H1 (cell line): ENCODE measurements around the gene RRH. TPM values are rescaled to one million over a fixed set of nuclear protein-coding genes. Genes with fewer than 3 reads are reported as not detected.

Experiments
- CTCF ChIA-PET: fragments of 300-600 bp; sonication (Branson Sonifier 250); formaldehyde crosslinking; loops from one replicate; lab custom pipeline; 2021; ENCODE audit not compliant: partially characterized antibody; lab: Charles Lee
- POLR2A ChIA-PET: fragments of 300-600 bp; sonication (Branson Sonifier 250); formaldehyde crosslinking; loops from one replicate; lab custom pipeline; 2021; ENCODE audit warnings: inconsistent platforms; ENCODE audit not compliant: partially characterized antibody; lab: Charles Lee
- DNase-seq, 2 experiments: peaks; one replicate each; pipeline versions ENCODE4 v3.0.0 to v3.0.0-alpha.2; 2010 to 2022; ENCODE audit warnings: low spot score in 2 of 2, low read depth in 1 of 2, mixed read lengths in 1 of 2
- FAIRE-seq: peaks from 2 replicates; lab custom pipeline; 2011; peaks lifted over from hg19 to GRCh38; lab: Jason Lieb, UNC
- H2AFZ ChIP-seq: 2 replicates; pipeline ENCODE4 v1.8.1; 2012; ENCODE audit warnings: low read length, inconsistent platforms
- H2AK5ac ChIP-seq: 2 replicates; pipeline ENCODE4 v1.6.1; 2013; ENCODE audit warnings: low read depth, low read length
- H2BK120ac ChIP-seq: replicated peaks from 2 replicates; pipeline ENCODE3; 2013; ENCODE audit warnings: low read depth, low read length, inconsistent platforms
- H2BK12ac ChIP-seq: 2 replicates; pipeline ENCODE4 v1.6.1; 2013; ENCODE audit warnings: low read depth, low read length
- H2BK15ac ChIP-seq: 2 replicates; pipeline ENCODE4 v1.6.1; 2013; ENCODE audit warnings: low read length
- H2BK20ac ChIP-seq: 2 replicates; pipeline ENCODE4 v1.6.1; 2013; ENCODE audit warnings: low read length
- H2BK5ac ChIP-seq: 2 replicates; pipeline ENCODE4 v1.6.1; 2013; ENCODE audit warnings: low read depth, low read length
- H3K14ac ChIP-seq: 2 replicates; pipeline ENCODE4 v1.6.1; 2013; ENCODE audit warnings: inconsistent platforms; ENCODE audit not compliant: insufficient read length
- H3K18ac ChIP-seq: 2 replicates; pipeline ENCODE4 v1.6.1; 2013; ENCODE audit warnings: low read length; ENCODE audit errors: extremely low read depth
- H3K23ac ChIP-seq: 2 replicates; pipeline ENCODE4 v1.6.1; 2013; ENCODE audit warnings: inconsistent platforms; ENCODE audit not compliant: insufficient read length
- H3K23me2 ChIP-seq: 2 replicates; pipeline ENCODE4 v1.6.1; 2013; ENCODE audit warnings: low read depth, low read length
- H3K27ac ChIP-seq: 2 replicates; pipeline ENCODE4 v1.6.1; 2011; ENCODE audit warnings: low read depth, low read length, inconsistent platforms
- H3K27me3 ChIP-seq, 4 experiments: replicated peaks in 1 of 4; 1 replicate in 1 of 4; 2 replicates in 3 of 4; pipeline versions ENCODE4 v1.6.1 to v1.8.1; 2011 to 2013; ENCODE audit warnings: low read length in 3 of 4, mild to moderate bottlenecking in 3 of 4, inconsistent platforms in 2 of 4, mixed read lengths in 2 of 4, moderate library complexity in 1 of 4; ENCODE audit not compliant: control insufficient read depth in 3 of 4, insufficient read depth in 3 of 4; ENCODE audit errors: extremely low read depth in 1 of 4
- H3K36me3 ChIP-seq, 4 experiments: 2 replicates each; pipeline versions ENCODE4 v1.6.1 to v1.8.1; 2011 to 2013; ENCODE audit warnings: mild to moderate bottlenecking in 4 of 4, low read length in 3 of 4, moderate library complexity in 2 of 4, control low read depth in 1 of 4, inconsistent platforms in 1 of 4; ENCODE audit not compliant: insufficient read depth in 4 of 4, control insufficient read depth in 2 of 4
- H3K4ac ChIP-seq: replicated peaks from 2 replicates; pipeline ENCODE3; 2013; ENCODE audit warnings: low read length, low read depth, mixed read lengths, inconsistent platforms; ENCODE audit not compliant: insufficient read length
- H3K4me1 ChIP-seq, 4 experiments: replicated peaks in 1 of 4; 1 replicate in 1 of 4; 2 replicates in 3 of 4; pipeline versions ENCODE4 v1.6.1 to v1.8.1; 2011 to 2013; ENCODE audit warnings: low read length in 3 of 4, inconsistent platforms in 2 of 4, mixed read lengths in 1 of 4; ENCODE audit not compliant: insufficient read depth in 4 of 4, control insufficient read depth in 3 of 4
- H3K4me2 ChIP-seq, 2 experiments: 2 replicates each; pipeline versions ENCODE4 v1.6.1 to v1.8.1; 2011 to 2013; ENCODE audit warnings: low read depth in 2 of 2, low read length in 2 of 2, control low read depth in 1 of 2, inconsistent platforms in 1 of 2, mild to moderate bottlenecking in 1 of 2; ENCODE audit not compliant: insufficient read depth in 1 of 2
- H3K4me3 ChIP-seq, 4 experiments: fragments of 200-600, 300-600 bp in 1 of 4; sonication (generic), shearing (Covaris generic), sonication (Bioruptor Twin) in 1 of 4; 2 replicates each; pipeline versions ENCODE4 v1.5.1 to v1.8.1; 2011 to 2016; ENCODE audit warnings: low read length in 4 of 4, low read depth in 3 of 4, control low read depth in 2 of 4, inconsistent platforms in 2 of 4, mild to moderate bottlenecking in 2 of 4, mixed read lengths in 1 of 4, moderate library complexity in 1 of 4; ENCODE audit not compliant: insufficient read depth in 2 of 4; ENCODE audit errors: extremely low read depth in 1 of 4
- H3K56ac ChIP-seq: replicated peaks from 2 replicates; pipeline ENCODE3; 2013; ENCODE audit warnings: low read depth, mild to moderate bottlenecking, mixed read lengths, low read length, inconsistent platforms; ENCODE audit not compliant: insufficient read length
- H3K79me1 ChIP-seq: 2 replicates; pipeline ENCODE4 v1.6.1; 2013; ENCODE audit warnings: low read depth, low read length, control low read depth
- H3K79me2 ChIP-seq, 2 experiments: 2 replicates each; pipeline versions ENCODE4 v1.6.1 to v1.8.1; 2012 to 2013; ENCODE audit warnings: low read length in 2 of 2, mild to moderate bottlenecking in 2 of 2, inconsistent platforms in 1 of 2; ENCODE audit not compliant: insufficient read depth in 2 of 2, control insufficient read depth in 1 of 2
- H3K9ac ChIP-seq, 4 experiments: replicated peaks in 1 of 4; 1 replicate in 1 of 4; 2 replicates in 3 of 4; pipeline versions ENCODE4 v1.6.1 to v1.8.1; 2011 to 2013; ENCODE audit warnings: low read depth in 3 of 4, low read length in 3 of 4, control low read depth in 2 of 4, mild to moderate bottlenecking in 2 of 4, moderate library complexity in 2 of 4, inconsistent platforms in 1 of 4; ENCODE audit errors: extremely low read depth in 1 of 4
- H3K9me3 ChIP-seq, 2 experiments: 2 replicates each; pipeline versions ENCODE4 v1.6.1 to v1.8.1; 2012 to 2013; ENCODE audit warnings: mild to moderate bottlenecking in 2 of 2, moderate library complexity in 2 of 2, control low read depth in 1 of 2, inconsistent platforms in 1 of 2, low read depth in 1 of 2, low read length in 1 of 2, mixed read lengths in 1 of 2; ENCODE audit not compliant: insufficient read depth in 2 of 2
- H4K20me1 ChIP-seq, 2 experiments: replicated peaks in 1 of 2; 2 replicates each; pipeline versions ENCODE3 to v1.8.1; 2011 to 2013; ENCODE audit warnings: inconsistent platforms in 2 of 2, low read length in 2 of 2, mild to moderate bottlenecking in 1 of 2; ENCODE audit not compliant: insufficient read depth in 2 of 2, control insufficient read depth in 1 of 2
- H4K5ac ChIP-seq: 2 replicates; pipeline ENCODE4 v1.6.1; 2013; ENCODE audit warnings: low read length, low read depth, mixed read lengths, inconsistent platforms; ENCODE audit not compliant: insufficient read length
- H4K8ac ChIP-seq: 2 replicates; pipeline ENCODE4 v1.8.0; 2013; ENCODE audit warnings: mild to moderate bottlenecking, moderate library complexity, low read length, inconsistent platforms; ENCODE audit not compliant: insufficient read depth; ENCODE audit errors: extremely low read depth
- H4K91ac ChIP-seq: replicated peaks from 2 replicates; pipeline ENCODE3; 2013; ENCODE audit warnings: low read length, mixed read lengths, inconsistent platforms; ENCODE audit not compliant: insufficient read length
- CEBPB ChIP-seq: IDR thresholded peaks from 2 replicates; pipeline ENCODE4 v1.6.1; 2012; ENCODE audit warnings: low read depth, low read length
- EZH2 ChIP-seq: fragments of 200-600 bp; sonication (generic); IDR thresholded peaks from 2 replicates; pipeline ENCODE4 v1.7.1; 2012; ENCODE audit warnings: low read depth, mild to moderate bottlenecking, moderate library complexity, low read length, inconsistent platforms; ENCODE audit not compliant: severe bottlenecking
- HDAC6 ChIP-seq: IDR thresholded peaks from one replicate; pipeline ENCODE4 v1.7.1; 2012; ENCODE audit warnings: low read depth, mild to moderate bottlenecking, inconsistent platforms, low read length, moderate library complexity
- JUND ChIP-seq: IDR thresholded peaks from 2 replicates; pipeline ENCODE4 v1.6.1; 2011; ENCODE audit warnings: mild to moderate bottlenecking, improper control_type of control experiment, low read length
- MAFK ChIP-seq: IDR thresholded peaks from 2 replicates; pipeline ENCODE4 v1.6.1; 2012; ENCODE audit warnings: low read depth, mild to moderate bottlenecking, improper control_type of control experiment, low read length
- POLR2A ChIP-seq, 2 experiments: IDR thresholded peaks; 1 replicate in 1 of 2; 2 replicates in 1 of 2; pipeline ENCODE4 v1.6.1; 2011; ENCODE audit warnings: low read depth in 2 of 2, low read length in 2 of 2, mild to moderate bottlenecking in 2 of 2; ENCODE audit errors: control extremely low read depth in 1 of 2
- RXRA ChIP-seq: IDR thresholded peaks from 2 replicates; pipeline ENCODE4 v1.6.1; 2011; ENCODE audit warnings: low read depth, mild to moderate bottlenecking, low read length, moderate library complexity; ENCODE audit not compliant: insufficient read depth
- SAP30 ChIP-seq: fragments of 300-600 bp; sonication (generic); IDR thresholded peaks from 2 replicates; pipeline ENCODE4 v1.7.1; 2012; ENCODE audit warnings: low read length, moderate library complexity, mild to moderate bottlenecking, inconsistent platforms; ENCODE audit not compliant: insufficient read depth, insufficient replicate concordance
- SIN3A ChIP-seq, 2 experiments: IDR thresholded peaks in 1 of 2; conservative IDR thresholded peaks in 1 of 2; 2 replicates each; pipeline ENCODE4 v1.6.1; 2011 to 2012; ENCODE audit warnings: low read length in 2 of 2, improper control_type of control experiment in 1 of 2, low read depth in 1 of 2, mild to moderate bottlenecking in 1 of 2
- SIRT6 ChIP-seq: IDR thresholded peaks from one replicate; pipeline ENCODE4 v1.7.1; 2012; ENCODE audit warnings: low read length, inconsistent platforms
- SP2 ChIP-seq: IDR thresholded peaks from 2 replicates; pipeline ENCODE4 v1.6.1; 2012; ENCODE audit warnings: mild to moderate bottlenecking, low read length, inconsistent platforms
- SP4 ChIP-seq: IDR thresholded peaks from 2 replicates; pipeline ENCODE4 v1.6.1; 2012; ENCODE audit warnings: low read length, inconsistent platforms
- TAF7 ChIP-seq: optimal IDR thresholded peaks from 2 replicates; pipeline ENCODE3; 2011; ENCODE audit warnings: low read depth, mild to moderate bottlenecking, inconsistent platforms, low read length, moderate library complexity, borderline replicate concordance
- WGBS, 2 experiments: shearing (Covaris generic) in 1 of 2; methylation state at CpG; one replicate each; pipeline versions ENCODE4 v1.1.6 to v1.1.7; 2013 to 2015; ENCODE audit warnings: low lambda C conversion rate in 2 of 2, mixed read lengths in 2 of 2, inconsistent platforms in 1 of 2, low coverage in 1 of 2, missing lambda C conversion rate in 1 of 2; ENCODE audit not compliant: insufficient replicate concordance in 2 of 2, insufficient coverage in 1 of 2, insufficient read length in 1 of 2; ENCODE audit errors: extremely low coverage in 1 of 2, missing lambda C conversion rate in 1 of 2; 5-methylcytosine and 5-hydroxymethylcytosine counted together
- polyA plus RNA-seq, 7 experiments: library from polyadenylated mRNA; depleted of rRNA in 3 of 7; stranded (reverse) in 5 of 7; unstranded in 2 of 7; fragments of >200 nt in 5 of 7; fragments of 200-250 nt in 2 of 7; gene quantifications; 1 replicate in 5 of 7; 2 replicates in 1 of 7; 4 replicates in 1 of 7; pipeline versions ENCODE4 v1.2.1 to v1.2.3, GENCODE V29; 2011 to 2013; ENCODE audit warnings: missing spikeins in 2 of 7, mixed read lengths in 2 of 7
- total RNA-seq: library from RNA; stranded (reverse); fragmentation: NEBNext Ultra II Directional; extraction: Animal tissue kit (Norgen Biotek cat#: 25700); gene quantifications from 2 replicates; pipeline ENCODE4 v1.2.1, GENCODE V29; 2021
- TF ChIP-seq, protein P1 (sequence below): IDR thresholded peaks from 2 replicates; pipeline ENCODE4 v1.6.1; 2012; ENCODE audit warnings: low read length, inconsistent platforms

Gene RRH
- total and polyA plus RNA-seq, 2 of the 8 experiments (the other 6 are each of a cell fraction or from before 2014, with no cell fraction given), result 0.38 TPM; not detected in 1

GRCh38 chr4:109850601-109851000 is 22.8 kb downstream of the RRH start:
- 76% methylated on average over 5 of the region's 5 CpGs; no CpG with 5 or more reads in 1 of the 2 experiments for WGBS, 2 experiments
- H3K14ac ChIP-seq, result no peak overlapping the region
- FAIRE-seq, result no peak
- no peak overlapping the region for H3K23ac ChIP-seq
- no peak overlapping the region for H3K18ac ChIP-seq
- no peak overlapping the region for H2BK20ac ChIP-seq
- no peaks in the 10 kb centered on the region for H3K9me3 ChIP-seq
- DNase-seq, result no peak
- no peak overlapping the region for H3K9ac ChIP-seq
- no peaks in the 10 kb centered on the region for H3K36me3 ChIP-seq
- no peak overlapping the region for H2AK5ac ChIP-seq
- no peak overlapping the region for H4K5ac ChIP-seq
- H2AFZ ChIP-seq, result no peak overlapping the region
- H4K20me1 ChIP-seq, result no peaks in the 10 kb centered on the region
- no peak overlapping the region for H2BK12ac ChIP-seq
- no peaks in the 10 kb centered on the region for H3K23me2 ChIP-seq
- no peak for TF ChIP-seq SP4
- TF ChIP-seq, protein P1, sequence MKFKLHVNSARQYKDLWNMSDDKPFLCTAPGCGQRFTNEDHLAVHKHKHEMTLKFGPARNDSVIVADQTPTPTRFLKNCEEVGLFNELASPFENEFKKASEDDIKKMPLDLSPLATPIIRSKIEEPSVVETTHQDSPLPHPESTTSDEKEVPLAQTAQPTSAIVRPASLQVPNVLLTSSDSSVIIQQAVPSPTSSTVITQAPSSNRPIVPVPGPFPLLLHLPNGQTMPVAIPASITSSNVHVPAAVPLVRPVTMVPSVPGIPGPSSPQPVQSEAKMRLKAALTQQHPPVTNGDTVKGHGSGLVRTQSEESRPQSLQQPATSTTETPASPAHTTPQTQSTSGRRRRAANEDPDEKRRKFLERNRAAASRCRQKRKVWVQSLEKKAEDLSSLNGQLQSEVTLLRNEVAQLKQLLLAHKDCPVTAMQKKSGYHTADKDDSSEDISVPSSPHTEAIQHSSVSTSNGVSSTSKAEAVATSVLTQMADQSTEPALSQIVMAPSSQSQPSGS, result no peak
- TF ChIP-seq CEBPB, result no peak
- TF ChIP-seq SP2, result no peak
- no peak for TF ChIP-seq TAF7
- TF ChIP-seq POLR2A (IDR thresholded peaks at IDR 0.05; ENCODE audit: control extremely low read depth in 1 of 2, low read depth in 2 of 2, low read length in 2 of 2), result no peak
- no peak for TF ChIP-seq EZH2
- no peak for TF ChIP-seq JUND
- no peak for TF ChIP-seq MAFK
- TF ChIP-seq HDAC6, result no peak
- no peak for TF ChIP-seq RXRA
- TF ChIP-seq SIRT6, result no peak
- TF ChIP-seq SAP30, result no peak
- TF ChIP-seq SIN3A (conservative IDR thresholded peaks at IDR 0.05 in 1 of 2, IDR thresholded peaks at IDR 0.05 in 1 of 2; ENCODE audit: low read depth in 1 of 2, low read length in 2 of 2), result no peak
- H4K8ac ChIP-seq, result no peak overlapping the region
- no peak overlapping the region for H2BK15ac ChIP-seq
- no peak overlapping the region for H2BK5ac ChIP-seq
- CTCF ChIA-PET, result interaction anchor here (0.6 to 1.6 kb wide), 2 partner anchors 128 to 169 kb away, joined by 3 to 8 read pairs; no protein-coding TSS in a partner anchor
- no peaks in the 10 kb centered on the region for H3K79me1 ChIP-seq
- no peak overlapping the region for H2BK120ac ChIP-seq
- no peaks in the 10 kb centered on the region for H3K27me3 ChIP-seq
- no peak overlapping the region for H3K27ac ChIP-seq
- no peak overlapping the region for H4K91ac ChIP-seq
- no peaks in the 10 kb centered on the region for H3K4me1 ChIP-seq
- POLR2A ChIA-PET, result no interaction called here
- H3K4me2 ChIP-seq, result no peak overlapping the region
- no peak overlapping the region for H3K4ac ChIP-seq
- no peak overlapping the region for H3K4me3 ChIP-seq
- H3K56ac ChIP-seq, result no peak overlapping the region
- H3K79me2 ChIP-seq, result no peaks in the 10 kb centered on the region
